ENCODE data around the gene EXOSC10.
A peak's percentile ranks its signal among the peaks of the same experiment; 100 is the strongest.

Gene EXOSC10

GRCh38 chr1:11099310-11100148, at the start of gene EXOSC10:
Gene EXOSC10 (minus strand): TSS chr1:11099869. CDS start chr1:11099831, 38 bp downstream.
- Mint-ChIP-seq H3K4me1 (ENCODE audit: low read depth) (peaks cover 12% of the 10 kb centered on the region), H3K27ac (peak within 1 kb of the TSS; percentile 91), H3K36me3 (ENCODE audit: low read depth) (peaks cover 17% of the 10 kb centered on the region), H3K9me3 (no peaks in the 10 kb centered on the region), H3K27me3 (no peaks in the 10 kb centered on the region), H3K4me3 (peak within 1 kb of the TSS; percentile 98)

GRCh38 chr1:11147197-11147770, 47.6 kb upstream of the EXOSC10 start:
- H3K27ac Mint-ChIP-seq: no peak overlapping the region
- no peaks in the 10 kb centered on the region for H3K27me3 Mint-ChIP-seq
- peaks cover 25% of the 10 kb centered on the region for H3K4me1 Mint-ChIP-seq (ENCODE audit: low read depth)
- H3K4me3 Mint-ChIP-seq: no peak overlapping the region
- peaks cover 75% of the 10 kb centered on the region for H3K36me3 Mint-ChIP-seq (ENCODE audit: low read depth)
- no peaks in the 10 kb centered on the region for H3K9me3 Mint-ChIP-seq

- H3K27me3 Mint-ChIP-seq: no peaks in the 10 kb centered on the region
- no peak overlapping the region for H3K27ac Mint-ChIP-seq
- H3K4me1 Mint-ChIP-seq (ENCODE audit: low read depth): peaks cover 25% of the 10 kb centered on the region
- H3K4me3 Mint-ChIP-seq: no peak overlapping the region
- H3K9me3 Mint-ChIP-seq: no peaks in the 10 kb centered on the region
- peaks cover 64% of the 10 kb centered on the region for H3K36me3 Mint-ChIP-seq (ENCODE audit: low read depth)
Measured at GRCh38 chr1:11145741-11146140, 46.1 kb upstream of the EXOSC10 start.

- Mint-ChIP-seq H3K9me3 (no peaks in the 10 kb centered on the region), H3K4me1 (ENCODE audit: low read depth) (peaks cover 25% of the 10 kb centered on the region), H3K36me3 (ENCODE audit: low read depth) (peaks cover 56% of the 10 kb centered on the region), H3K27ac (peak overlapping the region; percentile 77), H3K27me3 (no peaks in the 10 kb centered on the region), H3K4me3 (peak overlapping the region; percentile 16)
Measured at GRCh38 chr1:11144570-11145256, 45.0 kb upstream of the EXOSC10 start.

GRCh38 chr1:11143907-11144306, 44.2 kb upstream of the EXOSC10 start:
- Mint-ChIP-seq H3K27me3 (no peaks in the 10 kb centered on the region), H3K27ac (peak overlapping the region; percentile 83), H3K9me3 (no peaks in the 10 kb centered on the region), H3K36me3 (ENCODE audit: low read depth) (peaks cover 53% of the 10 kb centered on the region), H3K4me1 (ENCODE audit: low read depth) (peaks cover 25% of the 10 kb centered on the region), H3K4me3 (peak overlapping the region; percentile 22)

- H3K36me3 Mint-ChIP-seq (ENCODE audit: low read depth): peaks cover 56% of the 10 kb centered on the region
- H3K9me3 Mint-ChIP-seq: no peaks in the 10 kb centered on the region
- no peaks in the 10 kb centered on the region for H3K27me3 Mint-ChIP-seq
- H3K27ac Mint-ChIP-seq: peak overlapping the region; percentile 83
- H3K4me1 Mint-ChIP-seq (ENCODE audit: low read depth): peaks cover 25% of the 10 kb centered on the region
- no peak overlapping the region for H3K4me3 Mint-ChIP-seq
Measured at GRCh38 chr1:11143401-11143800, 43.7 kb upstream of the EXOSC10 start.

- H3K4me3 Mint-ChIP-seq: peak overlapping the region; percentile 4
- no peaks in the 10 kb centered on the region for H3K27me3 Mint-ChIP-seq
- no peaks in the 10 kb centered on the region for H3K9me3 Mint-ChIP-seq
- H3K36me3 Mint-ChIP-seq (ENCODE audit: low read depth): peaks cover 52% of the 10 kb centered on the region
- peaks cover 25% of the 10 kb centered on the region for H3K4me1 Mint-ChIP-seq (ENCODE audit: low read depth)
- H3K27ac Mint-ChIP-seq: peak overlapping the region; percentile 83
Measured at GRCh38 chr1:11142618-11143391, 43.1 kb upstream of the EXOSC10 start.

- H3K27me3 Mint-ChIP-seq: no peaks in the 10 kb centered on the region
- H3K27ac Mint-ChIP-seq: no peak overlapping the region
- no peak overlapping the region for H3K4me3 Mint-ChIP-seq
Measured at GRCh38 chr1:11138952-11139351, 39.3 kb upstream of the EXOSC10 start.

GRCh38 chr1:11138029-11138428, 38.4 kb upstream of the EXOSC10 start:
- H3K36me3 Mint-ChIP-seq (ENCODE audit: low read depth): peaks cover 29% of the 10 kb centered on the region
- H3K4me1 Mint-ChIP-seq (ENCODE audit: low read depth): peaks cover 7% of the 10 kb centered on the region
- no peaks in the 10 kb centered on the region for H3K9me3 Mint-ChIP-seq
- H3K4me3 Mint-ChIP-seq: no peak overlapping the region
- H3K27ac Mint-ChIP-seq: no peak overlapping the region
- no peaks in the 10 kb centered on the region for H3K27me3 Mint-ChIP-seq

More at GRCh38 chr1:11138952-11139351, 39.3 kb upstream of the EXOSC10 start:
- Mint-ChIP-seq H3K9me3 (no peaks in the 10 kb centered on the region), H3K36me3 (ENCODE audit: low read depth) (peaks cover 32% of the 10 kb centered on the region), H3K4me1 (ENCODE audit: low read depth) (peaks cover 16% of the 10 kb centered on the region)

GRCh38 chr1:11134898-11135266, 35.2 kb upstream of the EXOSC10 start:
- Mint-ChIP-seq H3K27me3 (no peaks in the 10 kb centered on the region), H3K9me3 (no peaks in the 10 kb centered on the region), H3K36me3 (ENCODE audit: low read depth) (peaks cover 54% of the 10 kb centered on the region), H3K4me1 (ENCODE audit: low read depth) (no peaks in the 10 kb centered on the region), H3K27ac (no peak overlapping the region), H3K4me3 (no peak overlapping the region)

GRCh38 chr1:11134251-11134897, 34.7 kb upstream of the EXOSC10 start:
- no peak overlapping the region for H3K27ac Mint-ChIP-seq
- no peaks in the 10 kb centered on the region for H3K4me1 Mint-ChIP-seq (ENCODE audit: low read depth)
- peaks cover 59% of the 10 kb centered on the region for H3K36me3 Mint-ChIP-seq (ENCODE audit: low read depth)
- H3K4me3 Mint-ChIP-seq: no peak overlapping the region
- no peaks in the 10 kb centered on the region for H3K9me3 Mint-ChIP-seq
- H3K27me3 Mint-ChIP-seq: no peaks in the 10 kb centered on the region

GRCh38 chr1:11132563-11133293, 33.1 kb upstream of the EXOSC10 start:
- no peak overlapping the region for H3K4me3 Mint-ChIP-seq
- H3K27me3 Mint-ChIP-seq: no peaks in the 10 kb centered on the region
- no peak overlapping the region for H3K27ac Mint-ChIP-seq
- no peaks in the 10 kb centered on the region for H3K4me1 Mint-ChIP-seq (ENCODE audit: low read depth)
- no peaks in the 10 kb centered on the region for H3K9me3 Mint-ChIP-seq
- H3K36me3 Mint-ChIP-seq (ENCODE audit: low read depth): peaks cover 62% of the 10 kb centered on the region

GRCh38 chr1:11131816-11132215, 32.1 kb upstream of the EXOSC10 start:
- Mint-ChIP-seq H3K4me1 (ENCODE audit: low read depth) (no peaks in the 10 kb centered on the region), H3K36me3 (ENCODE audit: low read depth) (peaks cover 71% of the 10 kb centered on the region), H3K9me3 (no peaks in the 10 kb centered on the region), H3K4me3 (no peak overlapping the region), H3K27me3 (no peaks in the 10 kb centered on the region), H3K27ac (no peak overlapping the region)

GRCh38 chr1:11130406-11130805, 30.7 kb upstream of the EXOSC10 start:
- H3K27ac Mint-ChIP-seq: no peak overlapping the region
- H3K4me3 Mint-ChIP-seq: no peak overlapping the region
- H3K36me3 Mint-ChIP-seq (ENCODE audit: low read depth): peaks cover 80% of the 10 kb centered on the region
- H3K27me3 Mint-ChIP-seq: no peaks in the 10 kb centered on the region
- peaks cover 5% of the 10 kb centered on the region for H3K4me1 Mint-ChIP-seq (ENCODE audit: low read depth)
- H3K9me3 Mint-ChIP-seq: no peaks in the 10 kb centered on the region

Measured in stimulated activated naive CD8-positive, alpha-beta T cell treated with anti-CD3 and anti-CD28 coated beads, Interleukin-15, Interleukin-2, amounts not matched to agents 100 ng/mL and 50 ng/mL, for 24 hours (primary cell).